Neural progenitor cell (in vitro differentiated cells): ENCODE results near the gene BIRC5. TPM values are rescaled to one million over a fixed set of nuclear protein-coding genes. Genes with fewer than 3 reads are reported as not detected.

Experiments
- DNase-seq: peaks from one replicate; pipeline ENCODE4 v3.0.0-alpha.2; 2016; ENCODE audit warnings: low spot score
- H2AFZ ChIP-seq: fragments of 200-600 bp; sonication (generic); replicated peaks from 2 replicates; pipeline ENCODE4 v1.6.1; 2016; ENCODE audit warnings: antibody characterized with exemption
- H3F3A ChIP-seq: fragments of 200-600 bp; sonication (generic); 2 replicates; pipeline ENCODE4 v1.6.1; 2016; ENCODE audit warnings: antibody characterized with exemption, low read depth
- H3K27ac ChIP-seq: fragments of 200-600 bp; sonication (generic); 2 replicates; pipeline ENCODE4 v1.5.1; 2016; ENCODE audit warnings: mild to moderate bottlenecking
- H3K27me3 ChIP-seq: fragments of 200-600 bp; sonication (generic); 2 replicates; pipeline ENCODE4 v1.6.1; 2016; ENCODE audit warnings: mild to moderate bottlenecking, moderate library complexity
- H3K36me3 ChIP-seq: fragments of 200-600 bp; sonication (generic); 2 replicates; pipeline ENCODE4 v1.5.1; 2016
- H3K4me1 ChIP-seq: fragments of 200-600 bp; sonication (generic); 2 replicates; pipeline ENCODE4 v1.6.1; 2016; ENCODE audit warnings: mixed run types
- H3K4me2 ChIP-seq: fragments of 200-600 bp; sonication (generic); 2 replicates; pipeline ENCODE4 v1.6.1; 2016
- H3K4me3 ChIP-seq: fragments of 200-600 bp; sonication (generic); 2 replicates; pipeline ENCODE4 v1.5.1; 2016
- H3K79me2 ChIP-seq: fragments of 200-600 bp; sonication (generic); 2 replicates; pipeline ENCODE4 v1.6.1; 2016; ENCODE audit warnings: low read depth
- H3K9ac ChIP-seq: fragments of 200-600 bp; sonication (generic); 2 replicates; pipeline ENCODE4 v1.6.1; 2016
- H3K9me3 ChIP-seq: fragments of 200-600 bp; sonication (generic); 2 replicates; pipeline ENCODE4 v1.5.1; 2016; ENCODE audit warnings: low read depth
- H4K20me1 ChIP-seq: fragments of 200-600 bp; sonication (generic); 2 replicates; pipeline ENCODE4 v1.6.1; 2016; ENCODE audit warnings: low read depth
- H3K27ac Mint-ChIP-seq: 3 replicates; pipeline ENCODE4 v1.8.0; 2021; ENCODE audit warnings: mixed read lengths
- H3K27me3 Mint-ChIP-seq: 2 replicates; pipeline ENCODE4 v1.8.0; 2022; ENCODE audit warnings: low read depth, mild to moderate bottlenecking, inconsistent platforms, moderate library complexity, mixed read lengths; ENCODE audit not compliant: insufficient read depth
- H3K36me3 Mint-ChIP-seq: 3 replicates; pipeline ENCODE4 v1.8.0; 2021; ENCODE audit warnings: mixed read lengths
- H3K4me1 Mint-ChIP-seq: 3 replicates; pipeline ENCODE4 v1.8.0; 2021; ENCODE audit warnings: mixed read lengths
- H3K4me3 Mint-ChIP-seq: 3 replicates; pipeline ENCODE4 v1.8.0; 2021; ENCODE audit warnings: mild to moderate bottlenecking, moderate library complexity, mixed read lengths
- H3K9me3 Mint-ChIP-seq: 3 replicates; pipeline ENCODE4 v1.8.0; 2020; ENCODE audit warnings: mixed read lengths
- CTCF ChIP-seq: fragments of 200-600 bp; sonication (generic); IDR thresholded peaks from 2 replicates; pipeline ENCODE4 v1.5.1; 2017; ENCODE audit warnings: antibody characterized with exemption, mild to moderate bottlenecking
- EZH2 ChIP-seq: fragments of 200-600 bp; sonication (generic); IDR thresholded peaks from 2 replicates; pipeline ENCODE4 v1.6.1; 2017; ENCODE audit warnings: antibody characterized with exemption, mild to moderate bottlenecking, moderate library complexity
- EZH2phosphoT487 ChIP-seq: fragments of 200-600 bp; sonication (generic); IDR thresholded peaks from 2 replicates; pipeline ENCODE4 v1.6.1; 2017; ENCODE audit warnings: antibody characterized with exemption
- total RNA-seq: library from RNA; depleted of rRNA; stranded (reverse); fragments of >200 nt; gene quantifications from 2 replicates; pipeline ENCODE4 v1.2.3, GENCODE V29; 2015; ENCODE audit warnings: low replicate concordance

The BIRC5 gene
- total RNA-seq, 1 donor from 2014 or later, result 144 TPM

GRCh38 chr17:78256707-78257591, 42.9 kb downstream of the BIRC5 start:
- Histone ChIP-seq H3K4me1 (peaks cover 33% of the 10 kb centered on the region), H3K4me3 (no peak overlapping the region), H3F3A (no peaks in the 10 kb centered on the region), H3K36me3 (no peaks in the 10 kb centered on the region), H3K9me3 (no peaks in the 10 kb centered on the region), H3K27ac (no peak overlapping the region), H4K20me1 (no peaks in the 10 kb centered on the region), H3K79me2 (peaks cover 6% of the 10 kb centered on the region), H2AFZ (peak overlapping the region; percentile 52), H3K27me3 (no peaks in the 10 kb centered on the region), H3K4me2 (peak overlapping the region; percentile 32), H3K9ac (no peak overlapping the region)
- H3K9me3 Mint-ChIP-seq, result no peaks in the 10 kb centered on the region
- peaks cover 34% of the 10 kb centered on the region for H3K4me1 Mint-ChIP-seq
- peak overlapping the region; percentile 79 for H3K27ac Mint-ChIP-seq
- H3K36me3 Mint-ChIP-seq, result no peaks in the 10 kb centered on the region
- DNase-seq, result peak; percentile 51
- TF ChIP-seq EZH2, result no peak
- TF ChIP-seq EZH2phosphoT487, result no peak
- no peak for TF ChIP-seq CTCF
- H3K4me3 Mint-ChIP-seq, result peak overlapping the region; percentile 38
- peaks cover 4% of the 10 kb centered on the region for H3K27me3 Mint-ChIP-seq

- Histone ChIP-seq H3K4me1 (peaks cover 33% of the 10 kb centered on the region), H3K27ac (no peak overlapping the region), H4K20me1 (no peaks in the 10 kb centered on the region), H2AFZ (no peak overlapping the region), H3K9me3 (no peaks in the 10 kb centered on the region), H3K9ac (no peak overlapping the region), H3K79me2 (peaks cover 6% of the 10 kb centered on the region), H3K4me2 (peak overlapping the region; percentile 27), H3K27me3 (no peaks in the 10 kb centered on the region), H3K36me3 (no peaks in the 10 kb centered on the region), H3K4me3 (no peak overlapping the region), H3F3A (no peaks in the 10 kb centered on the region)
- Mint-ChIP-seq H3K4me3 (peak overlapping the region; percentile 48), H3K36me3 (no peaks in the 10 kb centered on the region), H3K27me3 (peaks cover 4% of the 10 kb centered on the region), H3K27ac (peak overlapping the region; percentile 88), H3K4me1 (peaks cover 33% of the 10 kb centered on the region), H3K9me3 (no peaks in the 10 kb centered on the region)
- TF ChIP-seq EZH2phosphoT487, result no peak
- no peak for TF ChIP-seq CTCF
- TF ChIP-seq EZH2, result no peak
- DNase-seq, result no peak
Measured at GRCh38 chr17:78257810-78258322, 43.8 kb downstream of the BIRC5 start.

GRCh38 chr17:78258323-78259191, 44.5 kb downstream of the BIRC5 start:
- H3K27me3 ChIP-seq, result no peaks in the 10 kb centered on the region
- H3K9me3 Mint-ChIP-seq, result no peaks in the 10 kb centered on the region
- no peak overlapping the region for H3K27ac ChIP-seq
- H3K27me3 Mint-ChIP-seq, result peaks cover 4% of the 10 kb centered on the region
- H3K9me3 ChIP-seq, result no peaks in the 10 kb centered on the region
- H3K4me3 Mint-ChIP-seq, result no peak overlapping the region
- H3K79me2 ChIP-seq, result peaks cover 6% of the 10 kb centered on the region
- H3K9ac ChIP-seq, result no peak overlapping the region
- no peaks in the 10 kb centered on the region for H3K36me3 ChIP-seq
- no peaks in the 10 kb centered on the region for H3F3A ChIP-seq
- peak overlapping the region; percentile 33 for H3K27ac Mint-ChIP-seq
- H3K4me2 ChIP-seq, result peak overlapping the region; percentile 27
- peak; percentile 8 for DNase-seq
- H2AFZ ChIP-seq, result no peak overlapping the region
- H3K4me1 ChIP-seq, result peaks cover 33% of the 10 kb centered on the region
- H3K4me1 Mint-ChIP-seq, result peaks cover 35% of the 10 kb centered on the region
- TF ChIP-seq CTCF (no peak), EZH2phosphoT487 (no peak)
- H3K4me3 ChIP-seq, result no peak overlapping the region
- H4K20me1 ChIP-seq, result no peaks in the 10 kb centered on the region
- no peaks in the 10 kb centered on the region for H3K36me3 Mint-ChIP-seq
